Ovary (tissue), 9 donors: ENCODE results near the gene FABP3. TPM values are rescaled to one million over a fixed set of nuclear protein-coding genes. Genes with fewer than 3 reads are reported as not detected.
"Not testable (repeated sequence)": the region's sequence is repeated elsewhere in the genome, so short reads cannot be mapped to it uniquely, and the experiment has no call there.

ENCODE experiments used
- DNase-seq, 5 donors: peaks; one replicate each; pipeline ENCODE4 v3.0.0-alpha.2; 2019 to 2020
- H3K27ac ChIP-seq, 2 donors: fragments of 200-600 bp; one replicate each; pipeline versions ENCODE4 v1.5.1 to v1.8.0; 2019 to 2022
- H3K27me3 ChIP-seq: fragments of 200-600 bp; one replicate; pipeline ENCODE4 v1.8.0; 2022
- H3K36me3 ChIP-seq: fragments of 200-600 bp; sonication (generic); one replicate; pipeline ENCODE4 v1.5.1; 2019
- H3K4me1 ChIP-seq: one replicate; pipeline ENCODE4 v1.8.1; 2013; ENCODE audit warnings: mild to moderate bottlenecking, moderate library complexity; ENCODE audit not compliant: insufficient read depth
- H3K4me3 ChIP-seq: fragments of 200-600 bp; sonication (generic); one replicate; pipeline ENCODE4 v1.5.1; 2017
- H3K9me3 ChIP-seq, 2 donors: fragments of 200-600 bp in 1 of 2; sonication (generic) in 1 of 2; one replicate each; pipeline versions ENCODE4 v1.5.1 to v1.8.1; 2013 to 2019; ENCODE audit warnings: mild to moderate bottlenecking in 1 of 2, moderate library complexity in 1 of 2
- CTCF ChIP-seq, 3 donors: fragments of 450-650 bp in 2 of 3; fragments of 200-600 bp in 1 of 3; IDR thresholded peaks; one replicate each; pipeline versions ENCODE4 v1.5.1 to v1.8.0; 2016 to 2022; ENCODE audit warnings: antibody characterized with exemption in 3 of 3, mild to moderate bottlenecking in 1 of 3
- EP300 ChIP-seq: sonication (generic); formaldehyde crosslinking; IDR thresholded peaks from one replicate; pipeline ENCODE4 v1.6.1; 2017; ENCODE audit warnings: antibody characterized with exemption
- POLR2A ChIP-seq: fragments of 450-650 bp; IDR thresholded peaks from one replicate; pipeline ENCODE4 v1.6.1; 2017; ENCODE audit warnings: antibody characterized with exemption, mild to moderate bottlenecking, moderate library complexity
- WGBS, 3 donors: extraction: QIAGEN DNeasy Blood & Tissue Kit in 1 of 3; methylation state at CpG; one replicate each; pipeline versions ENCODE4 v1.1.5 to v1.1.7; 2013 to 2017; 5-methylcytosine and 5-hydroxymethylcytosine counted together
- intact Hi-C, 4 donors: fragments of 100-400 bp; cut with DNase I; formaldehyde crosslinking; loops; one replicate each; pipeline versions ENCODE4 v1.11.0 to v1.15.1; 2022 to 2023
- polyA plus RNA-seq, 2 donors: library from polyadenylated mRNA; stranded (reverse); fragments of 200-250 nt in 1 of 2; fragments of 350-450 nt in 1 of 2; fragmentation: Illumina TruSeq in 1 of 2; extraction: RNeasy Lipid Tissue Mini Kit (QIAGEN cat#74804) in 1 of 2; gene quantifications; one replicate each; pipeline ENCODE4 v1.2.3, GENCODE V29; 2013 to 2014
- total RNA-seq, 7 donors: library from RNA; depleted of rRNA in 2 of 7; stranded (reverse); fragments of >200 nt in 2 of 7; fragmentation: NEBNext Ultra II Directional in 3 of 7; extraction: Animal tissue kit (Norgen Biotek cat#: 25700) in 3 of 7; gene quantifications; one replicate each; pipeline versions ENCODE4 v1.1.0 to v1.2.4, GENCODE V29; 2016 to 2023
- donor health status: DM: no; HTN: no; CAD: no; lungs with moderate emphysema.
- donor health status: DM: no; HTN: no; CAD: no.
- donor health status: Bipolar disorder and iron deficiency.
- donor health status: DM: yes; HTN: yes; CAD: no.
- donor health status: DM: no; HTN: no; CAD: no.
- donor health status: DM: yes; HTN: yes; CAD: no.

Gene FABP3
- total and polyA plus RNA-seq, 9 donors = 3.3 to 153 (median 24.2) TPM

DNA sequence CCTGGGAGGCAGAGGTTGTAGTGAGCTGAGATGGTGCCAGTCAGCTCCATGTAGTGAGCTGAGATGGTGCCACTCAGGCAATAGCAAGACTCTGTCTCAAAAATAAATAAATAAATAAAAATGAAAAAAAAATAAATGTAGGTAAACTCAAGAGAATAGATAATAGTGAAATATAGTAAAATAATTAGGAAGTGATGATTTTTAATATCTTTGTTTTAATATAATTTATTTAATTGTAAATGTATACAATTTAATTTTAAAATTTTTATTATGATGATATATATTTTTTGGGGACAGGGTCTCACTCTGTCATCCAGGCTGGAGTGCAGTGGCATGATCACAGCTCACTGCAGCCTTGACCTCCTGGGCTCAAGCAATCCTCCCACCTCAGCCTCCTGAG, 20.6 kb upstream of the FABP3 start:
- DNase-seq = no peak
- TF ChIP-seq CTCF (IDR thresholded peaks at IDR 0.05) (no peak), POLR2A (no peak), EP300 (no peak)
- H3K9me3 ChIP-seq = no peaks in the 10 kb centered on the region
- H3K4me3 ChIP-seq = no peak overlapping the region
- no peak overlapping the region for H3K27ac ChIP-seq
- H3K36me3 ChIP-seq = no peaks in the 10 kb centered on the region
- H3K27me3 ChIP-seq = no peaks in the 10 kb centered on the region
- peaks cover 3% of the 10 kb centered on the region for H3K4me1 ChIP-seq
- intact Hi-C loops = no loop called here

GRCh38 chr1:31390071-31390470, 17.2 kb upstream of the FABP3 start:
- Histone ChIP-seq H3K27me3 (no peaks in the 10 kb centered on the region), H3K36me3 (no peaks in the 10 kb centered on the region), H3K27ac (no peak overlapping the region), H3K9me3 (no peaks in the 10 kb centered on the region), H3K4me1 (peaks cover 3% of the 10 kb centered on the region), H3K4me3 (no peak overlapping the region)
- WGBS, 3 donors = 83 to 93% (median 87%) methylated on average over 7 of the region's 7 CpGs
- no peak for DNase-seq
- intact Hi-C loops = no loop called here
- TF ChIP-seq CTCF (IDR thresholded peaks at IDR 0.05) = no peak
- TF ChIP-seq POLR2A = no peak

DNA sequence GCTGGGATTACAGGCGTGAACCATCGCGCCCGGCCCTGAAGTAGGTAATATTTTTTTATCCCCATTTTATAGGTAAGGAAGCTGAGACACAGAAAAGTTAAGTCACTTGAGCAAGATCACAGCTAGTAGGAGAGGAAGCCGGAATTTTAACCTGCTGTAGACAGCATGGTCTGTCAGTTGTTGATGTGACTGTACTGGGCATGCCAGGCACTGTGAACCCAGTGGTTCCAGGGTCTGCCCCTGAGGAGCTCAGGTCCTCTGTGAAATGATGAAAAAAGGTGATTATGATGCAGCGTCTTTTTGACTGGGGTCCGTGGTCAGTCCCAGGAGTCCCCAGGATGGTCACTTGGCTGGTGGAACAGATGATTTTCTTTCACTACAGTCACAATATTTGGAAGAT, 16.7 kb upstream of the FABP3 start:
- 93 to 94% (median 93%) methylated on average over 7 of the region's 7 CpGs for WGBS, 3 donors

DNA sequence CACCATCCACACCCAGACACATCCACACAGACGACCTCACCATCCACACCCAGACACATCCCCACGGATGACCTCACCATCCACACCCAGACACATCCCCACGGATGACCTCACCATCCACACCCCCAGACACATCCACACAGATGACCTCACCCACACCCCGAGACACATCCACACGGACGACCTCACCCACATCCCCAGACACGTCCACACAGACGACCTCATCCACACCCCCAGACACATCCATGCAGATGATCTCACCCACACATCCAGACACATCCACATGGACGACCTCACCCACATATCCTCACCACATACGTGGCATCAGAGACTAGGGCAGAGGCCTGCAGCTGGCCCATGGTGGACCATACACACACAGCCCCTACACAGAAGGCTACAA, 14.7 kb upstream of the FABP3 start:
- intact Hi-C loops = loop anchor here in 1 of 4 donors (2.0 kb wide), 1 partner anchor 17 kb away; no protein-coding TSS in a partner anchor
- no peak overlapping the region for H3K4me3 ChIP-seq
- TF ChIP-seq CTCF (IDR thresholded peaks at IDR 0.05) (no peak), EP300 (no peak), POLR2A (no peak)
- H3K9me3 ChIP-seq = no peaks in the 10 kb centered on the region
- H3K4me1 ChIP-seq = no peaks in the 10 kb centered on the region
- no peak for DNase-seq
- H3K36me3 ChIP-seq = no peaks in the 10 kb centered on the region
- H3K27me3 ChIP-seq = no peaks in the 10 kb centered on the region
- H3K27ac ChIP-seq = no peak overlapping the region
- WGBS, 3 donors = 69 to 76% (median 73%) methylated on average over 10 of the region's 10 CpGs

More for the DNA sequence above, 16.7 kb upstream of the FABP3 start:
- H3K36me3 ChIP-seq = no peaks in the 10 kb centered on the region
- H3K9me3 ChIP-seq = no peaks in the 10 kb centered on the region
- H3K4me3 ChIP-seq = no peak overlapping the region
- no peak for TF ChIP-seq CTCF (IDR thresholded peaks at IDR 0.05)
- TF ChIP-seq EP300 = no peak
- no peak for TF ChIP-seq POLR2A
- no peak for DNase-seq
- intact Hi-C loops = no loop called here
- no peaks in the 10 kb centered on the region for H3K27me3 ChIP-seq
- H3K4me1 ChIP-seq = peaks cover 2% of the 10 kb centered on the region
- no peak overlapping the region for H3K27ac ChIP-seq

DNA sequence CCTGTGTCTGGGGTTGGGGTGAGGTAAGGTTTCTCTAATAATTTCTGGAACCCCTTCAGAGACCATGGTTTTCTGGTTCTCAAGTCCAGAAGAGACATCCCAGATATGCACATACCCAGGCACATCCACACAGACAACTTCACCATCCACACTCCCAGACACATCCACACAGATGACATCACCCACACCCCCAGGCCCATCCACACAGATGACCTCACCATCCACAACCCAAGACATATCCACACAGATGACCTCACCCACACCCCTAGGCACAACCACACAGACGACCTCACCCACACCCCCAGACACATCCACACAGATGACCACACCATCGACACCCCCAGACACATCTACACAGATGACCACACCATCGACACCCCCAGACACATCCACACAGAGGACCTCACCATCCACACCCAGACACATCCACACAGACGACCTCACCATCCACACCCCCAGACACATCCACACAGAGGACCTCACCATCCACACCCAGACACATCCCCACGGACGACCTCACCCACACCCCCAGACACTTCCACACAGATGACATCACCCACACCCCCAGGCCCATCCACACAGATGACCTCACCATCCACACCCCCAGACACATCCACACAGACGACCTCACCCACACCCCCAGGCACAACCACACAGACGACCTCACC, 13.8 kb upstream of the FABP3 start:
- 76 to 82% (median 77%) methylated on average over 8 of the region's 8 CpGs for WGBS, 3 donors
- not testable (repeated sequence) for DNase-seq, H3K4me3 ChIP-seq, H3K9me3 ChIP-seq, H3K36me3 ChIP-seq, H3K27me3 ChIP-seq, H3K4me1 ChIP-seq, H3K27ac ChIP-seq
- intact Hi-C loops = loop anchor here in 1 of 4 donors (2.0 kb wide), 1 partner anchor 18 kb away; no protein-coding TSS in a partner anchor
